Liver (tissue), 9 donors: ENCODE measurements around the gene GBX2. TPM values are rescaled to one million over a fixed set of nuclear protein-coding genes. Genes with fewer than 3 reads are reported as not detected.

Source experiments
- DNase-seq: peaks from one replicate; pipeline ENCODE4 v3.0.0-alpha.2; 2017; ENCODE audit warnings: low spot score
- H3K27ac ChIP-seq, 2 donors: one replicate each; pipeline ENCODE4 v1.7.0; 2013; ENCODE audit warnings: inconsistent platforms in 2 of 2, low read length in 2 of 2, control low read depth in 1 of 2, low read depth in 1 of 2, mild to moderate bottlenecking in 1 of 2
- H3K27me3 ChIP-seq, 4 donors: one replicate each; pipeline versions ENCODE4 v1.6.1 to v1.7.0; 2013; ENCODE audit warnings: low read length in 3 of 4, inconsistent platforms in 1 of 4, mild to moderate bottlenecking in 1 of 4, moderate library complexity in 1 of 4; ENCODE audit not compliant: control insufficient read depth in 4 of 4, insufficient read depth in 4 of 4
- H3K36me3 ChIP-seq, 4 donors: one replicate each; pipeline versions ENCODE4 v1.6.1 to v1.7.0; 2013; ENCODE audit warnings: low read length in 3 of 4, mild to moderate bottlenecking in 3 of 4, low read depth in 1 of 4, moderate library complexity in 1 of 4; ENCODE audit not compliant: control insufficient read depth in 4 of 4, insufficient read depth in 3 of 4
- H3K4me1 ChIP-seq, 4 donors: one replicate each; pipeline versions ENCODE4 v1.6.1 to v1.7.0; 2013; ENCODE audit warnings: low read length in 3 of 4, mild to moderate bottlenecking in 3 of 4, moderate library complexity in 1 of 4; ENCODE audit not compliant: control insufficient read depth in 4 of 4, insufficient read depth in 4 of 4
- H3K4me3 ChIP-seq, 3 donors: one replicate each; pipeline versions ENCODE4 v1.6.1 to v1.7.0; 2013; ENCODE audit warnings: low read length in 3 of 3, control low read depth in 1 of 3, low read depth in 1 of 3, mild to moderate bottlenecking in 1 of 3
- H3K9ac ChIP-seq, 2 donors: one replicate each; pipeline ENCODE4 v1.7.0; 2013; ENCODE audit warnings: low read length in 2 of 2, mild to moderate bottlenecking in 2 of 2, moderate library complexity in 2 of 2, control low read depth in 1 of 2, low read depth in 1 of 2
- H3K9me3 ChIP-seq, 4 donors: one replicate each; pipeline versions ENCODE4 v1.6.1 to v1.7.0; 2013; ENCODE audit warnings: low read length in 3 of 4; ENCODE audit not compliant: control insufficient read depth in 4 of 4
- CTCF ChIP-seq: fragments of 150-350 bp; IDR thresholded peaks from 2 replicates; pipeline ENCODE4 v1.5.1; 2017; ENCODE audit warnings: improper control_type of control experiment, low read depth, low read length; ENCODE audit not compliant: missing input control
- EGR1 ChIP-seq, 2 donors: IDR thresholded peaks; 2 replicates each; pipeline ENCODE4 v1.6.1; 2016 to 2018; ENCODE audit warnings: antibody characterized with exemption in 2 of 2, low read depth in 2 of 2
- FOXA1 ChIP-seq: IDR thresholded peaks from 2 replicates; pipeline ENCODE4 v1.6.1; 2016; ENCODE audit warnings: antibody characterized with exemption
- FOXA2 ChIP-seq: IDR thresholded peaks from 2 replicates; pipeline ENCODE4 v1.6.1; 2016; ENCODE audit warnings: antibody characterized with exemption
- GABPA ChIP-seq, 2 donors: IDR thresholded peaks in 1 of 2; conservative IDR thresholded peaks in 1 of 2; 2 replicates each; pipeline ENCODE4 v1.6.1; 2016; ENCODE audit warnings: antibody characterized with exemption in 2 of 2, mild to moderate bottlenecking in 1 of 2, moderate library complexity in 1 of 2
- HNF4A ChIP-seq, 2 donors: conservative IDR thresholded peaks; 2 replicates each; pipeline ENCODE4 v1.6.1; 2016; ENCODE audit warnings: antibody characterized with exemption in 2 of 2, mild to moderate bottlenecking in 2 of 2
- JUND ChIP-seq, 2 donors: IDR thresholded peaks; 2 replicates each; pipeline ENCODE4 v1.6.1; 2016; ENCODE audit warnings: antibody characterized with exemption in 2 of 2
- NR2F2 ChIP-seq: IDR thresholded peaks from 2 replicates; pipeline ENCODE4 v1.6.1; 2016; ENCODE audit warnings: antibody characterized with exemption
- RAD21 ChIP-seq, 2 donors: IDR thresholded peaks; 2 replicates each; pipeline ENCODE4 v1.6.1; 2016; ENCODE audit warnings: antibody characterized with exemption in 2 of 2, mild to moderate bottlenecking in 2 of 2
- REST ChIP-seq: IDR thresholded peaks from 2 replicates; pipeline ENCODE4 v1.6.1; 2016; ENCODE audit warnings: antibody characterized with exemption, mild to moderate bottlenecking
- RXRA ChIP-seq, 2 donors: IDR thresholded peaks; 2 replicates each; pipeline ENCODE4 v1.6.1; 2017 to 2018; ENCODE audit warnings: antibody characterized with exemption in 2 of 2, mild to moderate bottlenecking in 1 of 2
- TAF1 ChIP-seq: conservative IDR thresholded peaks from 2 replicates; pipeline ENCODE4 v1.6.1; 2016; ENCODE audit warnings: antibody characterized with exemption, mild to moderate bottlenecking
- YY1 ChIP-seq: IDR thresholded peaks from 2 replicates; pipeline ENCODE4 v1.6.1; 2016; ENCODE audit warnings: antibody characterized with exemption, mild to moderate bottlenecking
- WGBS: extraction: QIAGEN DNeasy Blood & Tissue Kit; methylation state at CpG from one replicate; pipeline ENCODE4 v1.1.7; 2013; 5-methylcytosine and 5-hydroxymethylcytosine counted together
- polyA plus RNA-seq, 2 donors: library from polyadenylated mRNA; stranded (reverse) in 1 of 2; unstranded in 1 of 2; fragments of 200-250 nt in 1 of 2; fragments of >200 nt in 1 of 2; fragmentation: Nextera tagmentation in 1 of 2; extraction: Ambion mirVana in 1 of 2; gene quantifications; one replicate each; pipeline versions ENCODE4 v1.2.1 to v1.2.3, GENCODE V29; 2013 to 2015
- total RNA-seq, 2 donors: library from RNA; depleted of rRNA; stranded (reverse); fragments of >200 nt; gene quantifications; one replicate each; pipeline ENCODE4 v1.2.3, GENCODE V29; 2014
- TF ChIP-seq, protein P1 (sequence below): IDR thresholded peaks from 2 replicates; pipeline ENCODE4 v1.6.1; 2016; ENCODE audit warnings: antibody characterized with exemption
- TF ChIP-seq, protein P2 (sequence below): IDR thresholded peaks from 2 replicates; pipeline ENCODE4 v1.6.1; 2016; ENCODE audit warnings: antibody characterized with exemption
- donor health status: healthy.
- donor health status: healthy.
- donor health status: healthy.
- donor health status: healthy.
- donor health status: healthy.

Gene GBX2
- total and polyA plus RNA-seq, 4 donors = not detected

DNA sequence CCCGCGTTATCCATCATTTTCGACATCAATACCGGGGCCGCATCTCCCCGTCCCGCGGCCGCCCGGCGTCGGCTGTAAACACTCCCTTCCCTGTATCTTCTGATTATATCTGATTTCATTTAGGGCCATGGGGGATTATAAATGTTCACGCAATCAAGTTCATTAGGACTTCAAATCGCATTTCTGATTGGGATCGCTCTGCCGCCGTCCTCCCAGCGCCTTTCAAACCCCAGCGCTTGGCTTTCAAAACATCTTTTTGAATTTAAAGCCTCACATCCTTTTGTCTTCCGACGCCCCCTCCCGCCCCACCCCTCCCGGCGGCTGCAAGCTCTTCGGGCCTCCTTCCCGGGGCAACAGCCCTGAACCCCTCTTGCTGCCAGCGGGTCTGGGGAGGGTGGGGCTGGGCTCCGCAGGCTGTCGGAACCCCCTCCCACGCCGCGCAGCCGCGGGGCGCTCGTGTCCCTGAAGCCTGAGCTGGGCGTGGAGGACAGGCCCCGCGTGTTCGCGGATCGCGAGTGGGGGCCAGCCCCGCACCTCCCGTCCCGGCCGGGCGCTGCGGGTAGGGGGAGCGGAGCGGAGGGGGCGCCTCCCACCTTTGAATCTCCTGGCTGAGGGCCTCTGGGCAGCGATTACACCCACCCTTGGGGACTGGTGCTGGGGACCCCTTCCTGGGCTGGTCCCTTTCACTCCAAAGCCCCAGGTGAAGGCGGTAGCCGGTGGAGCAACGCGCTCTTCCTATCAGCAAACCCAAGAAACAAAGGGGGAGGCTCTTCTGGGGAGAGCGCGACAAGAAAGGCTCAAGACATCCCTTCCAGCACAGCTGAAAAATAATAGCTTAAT lies 11.3 kb upstream of the GBX2 start:
- DNase-seq = no peak
- peaks cover 4 to 15% (median 12%) of the 10 kb centered on the region in 4 donors for H3K4me1 ChIP-seq
- H3K4me3 ChIP-seq = no peak overlapping the region
- peaks cover 0 to 29% (median 23%) of the 10 kb centered on the region in 4 donors for H3K27me3 ChIP-seq
- no peak overlapping the region for H3K9ac ChIP-seq
- WGBS = 7% methylated on average over 59 of the region's 59 CpGs
- no peaks in the 10 kb centered on the region for H3K36me3 ChIP-seq
- TF ChIP-seq, protein P1, sequence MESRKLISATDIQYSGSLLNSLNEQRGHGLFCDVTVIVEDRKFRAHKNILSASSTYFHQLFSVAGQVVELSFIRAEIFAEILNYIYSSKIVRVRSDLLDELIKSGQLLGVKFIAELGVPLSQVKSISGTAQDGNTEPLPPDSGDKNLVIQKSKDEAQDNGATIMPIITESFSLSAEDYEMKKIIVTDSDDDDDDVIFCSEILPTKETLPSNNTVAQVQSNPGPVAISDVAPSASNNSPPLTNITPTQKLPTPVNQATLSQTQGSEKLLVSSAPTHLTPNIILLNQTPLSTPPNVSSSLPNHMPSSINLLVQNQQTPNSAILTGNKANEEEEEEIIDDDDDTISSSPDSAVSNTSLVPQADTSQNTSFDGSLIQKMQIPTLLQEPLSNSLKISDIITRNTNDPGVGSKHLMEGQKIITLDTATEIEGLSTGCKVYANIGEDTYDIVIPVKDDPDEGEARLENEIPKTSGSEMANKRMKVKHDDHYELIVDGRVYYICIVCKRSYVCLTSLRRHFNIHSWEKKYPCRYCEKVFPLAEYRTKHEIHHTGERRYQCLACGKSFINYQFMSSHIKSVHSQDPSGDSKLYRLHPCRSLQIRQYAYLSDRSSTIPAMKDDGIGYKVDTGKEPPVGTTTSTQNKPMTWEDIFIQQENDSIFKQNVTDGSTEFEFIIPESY = no peak
- no peak for TF ChIP-seq GABPA (IDR thresholded peaks at IDR 0.05 in 1 of 2, conservative IDR thresholded peaks at IDR 0.05 in 1 of 2)
- no peak for TF ChIP-seq CTCF
- no peak for TF ChIP-seq FOXA1
- no peak for TF ChIP-seq FOXA2
- TF ChIP-seq, protein P2, sequence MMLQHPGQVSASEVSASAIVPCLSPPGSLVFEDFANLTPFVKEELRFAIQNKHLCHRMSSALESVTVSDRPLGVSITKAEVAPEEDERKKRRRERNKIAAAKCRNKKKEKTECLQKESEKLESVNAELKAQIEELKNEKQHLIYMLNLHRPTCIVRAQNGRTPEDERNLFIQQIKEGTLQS = no peak
- no peak for TF ChIP-seq REST
- no peak for TF ChIP-seq YY1
- TF ChIP-seq TAF1 = no peak
- TF ChIP-seq RXRA (IDR thresholded peaks at IDR 0.05) = no peak
- TF ChIP-seq RAD21 (IDR thresholded peaks at IDR 0.05) = no peak
- TF ChIP-seq NR2F2 = no peak
- TF ChIP-seq EGR1 (IDR thresholded peaks at IDR 0.05; ENCODE audit: low read depth in 2 of 2) = no peak
- no peak overlapping the region for H3K27ac ChIP-seq
- no peaks in the 10 kb centered on the region for H3K9me3 ChIP-seq

DNA sequence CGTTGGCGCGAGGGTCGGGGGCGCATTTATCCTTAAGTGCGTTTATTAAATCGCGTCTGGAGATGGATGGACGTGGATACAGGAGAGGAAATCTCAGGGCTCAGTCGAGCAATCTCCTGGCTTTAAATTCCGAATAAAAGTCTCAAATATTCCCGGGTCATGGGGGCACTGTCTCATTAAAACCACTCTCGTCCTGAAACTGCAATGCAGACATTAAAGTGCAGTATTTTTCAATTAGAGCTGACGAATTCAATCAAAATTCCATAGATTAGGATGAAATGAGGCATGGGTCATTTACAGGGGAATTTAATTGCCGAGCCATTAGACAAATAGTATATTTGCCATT lies 10.7 kb upstream of the GBX2 start:
- H3K4me1 ChIP-seq = peaks cover 4 to 15% (median 12%) of the 10 kb centered on the region in 4 donors
- H3K9ac ChIP-seq = no peak overlapping the region
- no peak for DNase-seq
- 4% methylated on average over 15 of the region's 15 CpGs for WGBS
- H3K9me3 ChIP-seq = no peaks in the 10 kb centered on the region
- no peaks in the 10 kb centered on the region for H3K36me3 ChIP-seq
- H3K4me3 ChIP-seq = peak overlapping the region in 1 of 3 donors; percentile 37
- H3K27me3 ChIP-seq = peaks cover 0 to 34% (median 23%) of the 10 kb centered on the region in 4 donors
- H3K27ac ChIP-seq = no peak overlapping the region
- TF ChIP-seq EGR1 (IDR thresholded peaks at IDR 0.05; ENCODE audit: low read depth in 2 of 2) = no peak
- TF ChIP-seq FOXA1 = no peak
- no peak for TF ChIP-seq TAF1
- no peak for TF ChIP-seq JUND (IDR thresholded peaks at IDR 0.05)
- TF ChIP-seq CTCF = no peak
- TF ChIP-seq REST = no peak
- TF ChIP-seq GABPA (IDR thresholded peaks at IDR 0.05 in 1 of 2, conservative IDR thresholded peaks at IDR 0.05 in 1 of 2) = no peak
- TF ChIP-seq HNF4A (conservative IDR thresholded peaks at IDR 0.05) = no peak
- TF ChIP-seq, protein P2 = no peak
